WTC11 (cell line): ENCODE data around the gene MRPL28. TPM values are rescaled to one million over a fixed set of nuclear protein-coding genes. Genes with fewer than 3 reads are reported as not detected.

ENCODE experiments used
- ATAC-seq: fragments of 200-7000 bp; cut with Tn5 transposase; 2 replicates; pipeline ENCODE4 v1.10.0; 2021; ENCODE audit warnings: mild to moderate bottlenecking, moderate library complexity
- CTCF ChIA-PET: fragments of 300-600 bp; sonication (Branson Sonifier 250); formaldehyde crosslinking; loops from one replicate; lab custom pipeline; 2021; ENCODE audit warnings: antibody characterized with exemption; lab: Charles Lee
- POLR2A ChIA-PET: fragments of 350-600 bp; sonication (Branson Sonifier 250); formaldehyde crosslinking; loops from one replicate; lab custom pipeline; 2021; ENCODE audit warnings: antibody characterized with exemption; lab: Charles Lee
- DNase-seq: peaks from one replicate; pipeline ENCODE4 v3.0.0; 2021; ENCODE audit warnings: low spot score
- H3K27ac Mint-ChIP-seq: 2 replicates; pipeline ENCODE4 v1.8.0; 2021; ENCODE audit warnings: mixed read lengths
- H3K27me3 Mint-ChIP-seq: 2 replicates; pipeline ENCODE4 v1.8.0; 2021; ENCODE audit warnings: low read depth, mild to moderate bottlenecking, moderate library complexity, mixed read lengths
- H3K36me3 Mint-ChIP-seq: 2 replicates; pipeline ENCODE4 v1.8.0; 2021; ENCODE audit warnings: mixed read lengths
- H3K4me1 Mint-ChIP-seq: 2 replicates; pipeline ENCODE4 v1.8.0; 2022; ENCODE audit warnings: mixed read lengths
- H3K4me3 Mint-ChIP-seq: 2 replicates; pipeline ENCODE4 v1.8.0; 2021; ENCODE audit warnings: mild to moderate bottlenecking, moderate library complexity, mixed read lengths
- H3K9me3 Mint-ChIP-seq: 2 replicates; pipeline ENCODE4 v1.8.0; 2021; ENCODE audit warnings: mixed read lengths
- AFF4 ChIP-seq: sonication (generic); formaldehyde crosslinking; IDR thresholded peaks from 2 replicates; pipeline ENCODE4 v1.8.1; 2023; ENCODE audit warnings: mild to moderate bottlenecking, missing genetic modification reagents, borderline replicate concordance
- ATF2 ChIP-seq: sonication (generic); formaldehyde crosslinking; IDR thresholded peaks from 2 replicates; pipeline ENCODE4 v1.8.1; 2022; ENCODE audit warnings: low read depth, missing genetic modification reagents, borderline replicate concordance
- ATF3 ChIP-seq: sonication (generic); formaldehyde crosslinking; conservative IDR thresholded peaks from 2 replicates; pipeline ENCODE4 v1.8.1; 2022; ENCODE audit warnings: mild to moderate bottlenecking, missing genetic modification reagents
- CREB1 ChIP-seq: sonication (generic); formaldehyde crosslinking; IDR thresholded peaks from 2 replicates; pipeline ENCODE4 v1.8.0; 2023; ENCODE audit warnings: mild to moderate bottlenecking, missing genetic modification reagents
- E2F4 ChIP-seq: sonication (generic); formaldehyde crosslinking; IDR thresholded peaks from 2 replicates; pipeline ENCODE4 v1.8.1; 2022; ENCODE audit warnings: low read depth, mild to moderate bottlenecking, moderate library complexity, missing genetic modification reagents, borderline replicate concordance
- ERG ChIP-seq: fragments of 250-450 bp; sonication (Bioruptor Pico); IDR thresholded peaks from 2 replicates; pipeline ENCODE4 v1.8.0; 2021; ENCODE audit warnings: mild to moderate bottlenecking
- GRHL2 ChIP-seq: fragments of 250-450 bp; sonication (Bioruptor Pico); IDR thresholded peaks from 2 replicates; pipeline ENCODE4 v1.8.0; 2022; ENCODE audit warnings: mild to moderate bottlenecking, moderate library complexity; ENCODE audit not compliant: insufficient replicate concordance, severe bottlenecking
- MYBL2 ChIP-seq: sonication (generic); formaldehyde crosslinking; IDR thresholded peaks from 2 replicates; pipeline ENCODE4 v1.8.1; 2023; ENCODE audit warnings: mild to moderate bottlenecking, moderate library complexity, missing genetic modification reagents
- PRRX2 ChIP-seq: fragments of 250-450 bp; sonication (Bioruptor Pico); IDR thresholded peaks from 2 replicates; pipeline ENCODE4 v1.8.0; 2021; ENCODE audit warnings: mild to moderate bottlenecking
- RORB ChIP-seq: fragments of 250-450 bp; sonication (Bioruptor Pico); IDR thresholded peaks from 2 replicates; pipeline ENCODE4 v1.9.0; 2021; ENCODE audit warnings: mild to moderate bottlenecking
- ZSCAN18 ChIP-seq: fragments of 250-450 bp; sonication (Bioruptor Pico); IDR thresholded peaks from 2 replicates; pipeline ENCODE4 v2.1.2; 2022; ENCODE audit warnings: mild to moderate bottlenecking, moderate library complexity
- total RNA-seq: library from RNA; stranded (reverse); gene quantifications from 3 replicates; pipeline ENCODE4 v1.2.3, GENCODE V29; 2021

Gene MRPL28
- total RNA-seq, 1 experiment from 2014 or later: 119 TPM

- TF ChIP-seq E2F4 (no peak), ZSCAN18 (no peak), ATF2 (no peak), RORB (CRISPR knock-in tag) (no peak), ATF3 (CRISPR knock-in tag) (no peak), PRRX2 (CRISPR knock-in tag) (no peak), ERG (CRISPR knock-in tag) (no peak), GRHL2 (no peak)
These were observed 30.7 kb downstream of the MRPL28 start (continued) for GRCh38 chr16:339680-340079.

- POLR2A ChIA-PET: interaction anchor here (0.7 kb wide), 1 partner anchor 15 kb away, joined by 4 read pairs; the partner anchor contains the start of gene AXIN1
- DNase-seq (no peak), ATAC-seq (no peak)
- H3K27ac Mint-ChIP-seq: no peak overlapping the region
- H3K36me3 Mint-ChIP-seq: peaks cover 20% of the 10 kb centered on the region
- peaks cover 11% of the 10 kb centered on the region for H3K4me1 Mint-ChIP-seq
- no peaks in the 10 kb centered on the region for H3K27me3 Mint-ChIP-seq
- CTCF ChIA-PET: interaction anchor here (0.7 to 2.0 kb wide), 6 partner anchors 14 to 231 kb away, joined by 3 to 13 read pairs (median 4); no protein-coding TSS in a partner anchor
- peaks cover 9% of the 10 kb centered on the region for H3K9me3 Mint-ChIP-seq
- no peak for TF ChIP-seq AFF4 (CRISPR knock-in tag)
- no peak for TF ChIP-seq CREB1
- no peak for TF ChIP-seq ATF3 (CRISPR knock-in tag)
- no peak overlapping the region for H3K4me3 Mint-ChIP-seq
These were observed 32.3 kb downstream of the MRPL28 start for GRCh38 chr16:337975-338575.

GRCh38 chr16:337437-337836, 32.9 kb downstream of the MRPL28 start:
- POLR2A ChIA-PET: interaction anchor here (0.6 to 0.7 kb wide), 3 partner anchors 15 to 265 kb away, joined by 3 to 4 read pairs (median 4); partner anchors contain the start of gene AXIN1
- H3K27ac Mint-ChIP-seq: no peak overlapping the region
- no peak for TF ChIP-seq MYBL2 (CRISPR knock-in tag)
- TF ChIP-seq, all 79 proteins: peak for 0
- CTCF ChIA-PET: interaction anchor here (0.6 to 2.0 kb wide), 6 partner anchors 9 to 230 kb away, joined by 3 to 13 read pairs (median 4); no protein-coding TSS in a partner anchor
- ATAC-seq: no peak; the same call in 1 of the 2 replicates
- peaks cover 14% of the 10 kb centered on the region for H3K36me3 Mint-ChIP-seq
- DNase-seq: no peak
- peaks cover 9% of the 10 kb centered on the region for H3K9me3 Mint-ChIP-seq
- H3K4me3 Mint-ChIP-seq: no peak overlapping the region
- no peaks in the 10 kb centered on the region for H3K27me3 Mint-ChIP-seq
- peaks cover 6% of the 10 kb centered on the region for H3K4me1 Mint-ChIP-seq
